ENCODE measurements around the gene CCDC112. TPM values are rescaled to one million over a fixed set of nuclear protein-coding genes. Genes with fewer than 3 reads are reported as not detected.

Gene CCDC112
- total and polyA plus RNA-seq, 2 of the 4 experiments (the other 2 are of a cell fraction): 2.0 to 2.3 TPM

- Histone ChIP-seq H2BK20ac (ENCODE audit: low read depth, low read length) (no peak overlapping the region), H2BK120ac (ENCODE audit: low read depth, low read length) (no peak overlapping the region), H3K18ac (ENCODE audit: low read depth, low read length) (no peak overlapping the region), H4K8ac (ENCODE audit: low read depth in 2 of 2, low read length in 2 of 2) (no peak overlapping the region), H3K23ac (ENCODE audit: low read depth, low read length) (no peak overlapping the region), H3K9ac (ENCODE audit: low read depth, low read length) (no peak overlapping the region), H2AFZ (replicated peaks; ENCODE audit: low read length, poor library complexity) (no peak overlapping the region), H3K9me1 (ENCODE audit: insufficient read depth, low read length) (no peaks in the 10 kb centered on the region), H3K79me1 (ENCODE audit: low read depth in 1 of 2, low read length in 2 of 2) (no peaks in the 10 kb centered on the region), H3K4ac (ENCODE audit: low read depth, low read length) (no peak overlapping the region), H3K14ac (replicated peaks; ENCODE audit: low read depth, low read length) (no peak overlapping the region), H3K27me3 (ENCODE audit: control insufficient read depth, insufficient read depth, low read length) (no peaks in the 10 kb centered on the region), H4K5ac (ENCODE audit: low read depth, low read length) (no peak overlapping the region), H2AK5ac (ENCODE audit: low read depth, low read length) (no peak overlapping the region), H3K9me3 (ENCODE audit: control insufficient read depth, insufficient read depth, low read length) (no peaks in the 10 kb centered on the region), H4K20me1 (ENCODE audit: insufficient read depth, low read length) (no peaks in the 10 kb centered on the region), H3K56ac (ENCODE audit: extremely low read depth, insufficient read depth, low read length) (no peak overlapping the region), H2AK9ac (replicated peaks; ENCODE audit: low read depth, low read length, poor library complexity) (no peak overlapping the region), H2BK15ac (ENCODE audit: low read depth, low read length) (no peak overlapping the region), H3K4me1 (ENCODE audit: control insufficient read depth, insufficient read depth, low read length) (no peaks in the 10 kb centered on the region), H3K36me3 (ENCODE audit: control insufficient read depth, insufficient read depth, low read length) (no peaks in the 10 kb centered on the region), H2BK5ac (ENCODE audit: low read depth, low read length, poor library complexity, severe bottlenecking) (no peak overlapping the region), H3K27ac (ENCODE audit: insufficient read depth, low read length) (no peak overlapping the region), H3K4me2 (ENCODE audit: low read depth, low read length) (no peak overlapping the region), H4K91ac (ENCODE audit: insufficient read depth, low read depth, low read length) (no peak overlapping the region), H3K4me3 (ENCODE audit: insufficient read depth, low read depth, low read length) (no peak overlapping the region)
- POLR2A ChIA-PET (ENCODE audit: unreplicated experiment): no interaction called here
- TF ChIP-seq POLR2A (IDR thresholded peaks at IDR 0.05; ENCODE audit: low read depth, low read length): no peak
- no peak for TF ChIP-seq MXI1 (IDR thresholded peaks at IDR 0.05; ENCODE audit: borderline replicate concordance, low read depth, low read length)
- no peak for TF ChIP-seq USF2 (IDR thresholded peaks at IDR 0.05; ENCODE audit: low read depth, low read length)
- TF ChIP-seq ELK1 (IDR thresholded peaks at IDR 0.05; ENCODE audit: borderline replicate concordance, low read depth, low read length): no peak
- no peak for TF ChIP-seq RAD21 (IDR thresholded peaks at IDR 0.05; ENCODE audit: low read length)
- TF ChIP-seq, protein P1, sequence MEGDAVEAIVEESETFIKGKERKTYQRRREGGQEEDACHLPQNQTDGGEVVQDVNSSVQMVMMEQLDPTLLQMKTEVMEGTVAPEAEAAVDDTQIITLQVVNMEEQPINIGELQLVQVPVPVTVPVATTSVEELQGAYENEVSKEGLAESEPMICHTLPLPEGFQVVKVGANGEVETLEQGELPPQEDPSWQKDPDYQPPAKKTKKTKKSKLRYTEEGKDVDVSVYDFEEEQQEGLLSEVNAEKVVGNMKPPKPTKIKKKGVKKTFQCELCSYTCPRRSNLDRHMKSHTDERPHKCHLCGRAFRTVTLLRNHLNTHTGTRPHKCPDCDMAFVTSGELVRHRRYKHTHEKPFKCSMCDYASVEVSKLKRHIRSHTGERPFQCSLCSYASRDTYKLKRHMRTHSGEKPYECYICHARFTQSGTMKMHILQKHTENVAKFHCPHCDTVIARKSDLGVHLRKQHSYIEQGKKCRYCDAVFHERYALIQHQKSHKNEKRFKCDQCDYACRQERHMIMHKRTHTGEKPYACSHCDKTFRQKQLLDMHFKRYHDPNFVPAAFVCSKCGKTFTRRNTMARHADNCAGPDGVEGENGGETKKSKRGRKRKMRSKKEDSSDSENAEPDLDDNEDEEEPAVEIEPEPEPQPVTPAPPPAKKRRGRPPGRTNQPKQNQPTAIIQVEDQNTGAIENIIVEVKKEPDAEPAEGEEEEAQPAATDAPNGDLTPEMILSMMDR (conservative IDR thresholded peaks at IDR 0.05; ENCODE audit: low read depth, low read length): no peak
- no peak for TF ChIP-seq BHLHE40 (IDR thresholded peaks at IDR 0.05; ENCODE audit: low read depth, low read length)
- no peak for TF ChIP-seq MAZ (IDR thresholded peaks at IDR 0.05; ENCODE audit: borderline replicate concordance, low read depth, low read length)
- no peak for TF ChIP-seq NFE2L2 (IDR thresholded peaks at IDR 0.05; ENCODE audit: low read depth, low read length)
- in situ Hi-C loops (cut with MboI; ENCODE audit: low sequenced_read_pairs): no loop called here
- no peak for DNase-seq
- WGBS, 2 experiments (ENCODE audit: extremely low coverage in 2 of 2, insufficient read length in 1 of 2): no CpG with 5 or more reads among the region's 8 CpGs
- no TSS peak for BruUV-seq (replicated peaks)
- dilution Hi-C loops (cut with HindIII; ENCODE audit: low sequenced_read_pairs, unreplicated experiment): no loop called here
- CTCF ChIA-PET: no interaction called here
- ATAC-seq (ENCODE audit: low read depth): no peak
- intact Hi-C loops (cut with micrococcal nuclease): no loop called here
Measured at GRCh38 chr5:115329475-115329874, 33.0 kb upstream of the CCDC112 start.

Measured in IMR-90 (cell line).